ENCODE data around the gene FBXW7.

Gene FBXW7

GRCh38 chr4:152277333-152277732, 258.6 kb downstream of the FBXW7 start:
- no peak for DNase-seq

- no peak for DNase-seq
Measured at GRCh38 chr4:152273343-152273742, 262.5 kb downstream of the FBXW7 start.

Measured in activated naive CD4-positive, alpha-beta T cell (primary cell).